NCI-H1436 treated with DMSO at 0.1 percent for 48 hours (cell line): ENCODE results near the gene TMEM200A.

Experiments
- DNase-seq: peaks from one replicate; lab custom pipeline; 2025; lab: John Stamatoyannopoulos, UW

Gene TMEM200A

DNA sequence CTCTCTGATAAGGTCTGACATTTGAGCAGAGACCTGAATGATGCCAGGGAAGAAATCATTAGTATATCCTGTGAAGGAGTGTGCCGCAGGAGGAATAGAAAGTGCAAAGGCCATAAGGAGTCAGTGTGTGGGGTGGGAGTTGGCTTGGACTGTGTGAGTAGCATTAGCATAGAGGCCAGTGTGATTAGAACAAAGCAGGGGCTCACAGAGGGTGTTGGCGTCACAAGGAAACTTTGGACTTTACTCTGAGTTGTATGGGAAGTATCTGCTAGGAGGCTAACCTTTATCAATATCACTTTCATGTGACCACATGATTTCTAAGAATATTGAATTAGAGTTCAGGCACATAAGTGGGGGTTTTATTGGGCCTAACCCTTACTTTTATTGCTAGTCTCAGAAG is 12.1 kb downstream of the TMEM200A start:
- no peak for DNase-seq

- DNase-seq: no peak
These were observed 13.4 kb downstream of the TMEM200A start for GRCh38 chr6:130379223-130379622.

- no peak for DNase-seq
These were observed 15.2 kb downstream of the TMEM200A start for GRCh38 chr6:130381012-130381411.

GRCh38 chr6:130381459-130382380 is 15.9 kb downstream of the TMEM200A start:
- DNase-seq: no peak

DNA sequence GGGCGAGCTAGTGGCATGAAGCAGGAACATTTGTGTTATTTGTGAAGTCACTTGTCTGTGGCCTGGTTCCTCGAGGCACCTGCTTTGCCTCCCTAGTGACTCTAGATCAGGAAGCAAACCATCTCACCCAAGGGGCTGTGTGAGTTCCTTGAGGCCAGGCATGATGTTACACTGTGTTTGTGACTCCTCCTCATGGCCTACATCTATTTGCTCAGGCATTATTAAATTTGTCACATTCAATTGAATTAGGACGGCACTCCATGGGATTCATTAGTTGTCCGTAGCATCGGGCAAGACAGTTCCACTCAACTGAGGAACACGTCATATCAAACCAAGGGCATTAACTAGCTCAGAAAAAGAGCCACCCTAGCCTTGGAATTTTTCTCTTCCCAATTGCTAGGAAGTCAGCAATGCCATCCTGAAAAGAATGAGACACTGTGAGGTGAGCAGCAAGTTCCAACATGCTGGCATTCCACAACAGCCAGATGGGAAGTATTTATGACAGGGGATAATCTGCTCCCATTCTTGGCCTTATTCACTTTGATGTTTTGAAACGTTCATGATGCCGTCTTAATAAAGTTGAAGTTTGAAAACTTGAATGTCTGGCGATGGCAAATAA is 17.2 kb downstream of the TMEM200A start:
- no peak for DNase-seq

- no peak for DNase-seq
These were observed 19.4 kb downstream of the TMEM200A start for GRCh38 chr6:130385064-130385695.

- DNase-seq: no peak
These were observed 23.3 kb downstream of the TMEM200A start for GRCh38 chr6:130389142-130389541.

- DNase-seq: no peak
These were observed 25.1 kb downstream of the TMEM200A start for GRCh38 chr6:130390890-130391289.

GRCh38 chr6:130393306-130393705 is 27.5 kb downstream of the TMEM200A start:
- DNase-seq: no peak

DNA sequence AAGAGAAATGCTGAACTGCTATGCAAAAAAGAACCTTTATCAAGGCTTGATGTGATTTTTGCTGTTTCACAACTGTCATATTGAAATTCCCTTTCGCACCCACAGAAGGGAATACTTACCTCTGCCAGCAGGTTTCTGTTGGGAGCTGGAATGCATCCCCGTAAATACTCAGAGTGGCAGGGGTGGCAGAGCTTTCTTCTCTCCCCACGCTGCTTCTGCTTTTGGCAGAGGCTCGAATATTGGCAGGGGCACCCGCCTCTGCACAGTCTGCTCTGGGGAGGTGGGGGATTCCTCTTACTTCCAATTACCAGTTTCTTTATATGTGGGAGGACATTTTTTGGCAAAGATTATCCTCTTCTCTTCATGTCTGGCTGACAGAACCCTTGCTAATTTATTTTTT is 28.4 kb downstream of the TMEM200A start:
- no peak for DNase-seq

GRCh38 chr6:130395164-130395563 is 29.3 kb downstream of the TMEM200A start:
- DNase-seq: no peak

- no peak for DNase-seq
These were observed 30.9 kb downstream of the TMEM200A start for GRCh38 chr6:130396722-130397121.

GRCh38 chr6:130405549-130405948 is 39.7 kb downstream of the TMEM200A start:
- DNase-seq: no peak

GRCh38 chr6:130407032-130407431 is 41.2 kb downstream of the TMEM200A start:
- DNase-seq: no peak

DNA sequence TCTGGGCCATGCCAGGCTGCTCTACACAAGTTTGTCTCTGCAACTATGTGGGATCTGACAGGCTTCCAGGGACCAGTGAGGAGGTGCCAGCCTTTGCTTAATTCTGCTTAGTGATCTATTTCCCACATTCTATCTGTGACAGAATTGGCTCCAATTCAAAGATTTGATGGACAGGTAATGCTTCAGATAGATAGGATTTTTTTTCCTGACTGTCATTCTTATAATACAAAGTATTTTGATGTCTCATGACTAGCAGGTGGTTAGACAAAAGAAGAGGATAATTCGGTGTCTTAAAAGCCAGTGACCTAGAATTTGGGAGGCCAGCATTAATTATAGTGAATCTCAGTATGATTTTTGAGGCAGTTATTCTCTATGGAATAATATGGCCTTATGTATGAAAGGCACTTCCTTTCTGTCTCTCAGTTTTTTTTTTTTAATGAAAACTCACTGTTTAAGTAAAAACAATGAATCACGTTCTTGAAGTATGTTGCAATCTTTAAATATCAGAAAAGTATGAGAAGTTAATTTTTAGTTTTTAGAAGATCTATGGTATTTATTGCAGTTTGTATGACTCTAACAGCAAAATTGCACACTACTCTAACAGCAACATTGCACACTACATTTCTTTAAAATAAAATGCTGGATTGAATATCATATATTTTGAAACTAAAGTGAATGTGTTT is 43.7 kb downstream of the TMEM200A start:
- no peak for DNase-seq

GRCh38 chr6:130411481-130411880 is 45.7 kb downstream of the TMEM200A start:
- DNase-seq: no peak

GRCh38 chr6:130412556-130413290 is 46.9 kb downstream of the TMEM200A start:
- DNase-seq: no peak

DNA sequence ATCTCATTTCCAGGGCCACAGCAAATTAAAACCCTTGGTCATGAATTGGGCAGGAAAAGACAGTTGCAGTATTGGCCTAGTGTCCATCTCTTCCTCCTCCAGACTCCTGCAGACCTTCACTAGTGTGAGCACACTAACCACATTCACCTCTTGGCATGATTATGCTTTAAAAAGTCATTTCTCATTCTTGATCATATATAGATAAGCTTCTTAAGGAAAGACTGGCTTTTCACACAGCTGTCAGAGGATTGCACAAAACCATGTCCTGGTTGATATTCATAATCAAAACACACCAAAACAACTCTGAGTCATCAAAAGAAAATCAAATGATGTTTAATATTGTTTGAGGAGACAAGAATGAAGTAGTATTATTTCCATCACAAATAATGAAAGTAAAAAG is 52.1 kb downstream of the TMEM200A start:
- DNase-seq: no peak

- no peak for DNase-seq
These were observed 55.1 kb downstream of the TMEM200A start for GRCh38 chr6:130420911-130421310.

DNA sequence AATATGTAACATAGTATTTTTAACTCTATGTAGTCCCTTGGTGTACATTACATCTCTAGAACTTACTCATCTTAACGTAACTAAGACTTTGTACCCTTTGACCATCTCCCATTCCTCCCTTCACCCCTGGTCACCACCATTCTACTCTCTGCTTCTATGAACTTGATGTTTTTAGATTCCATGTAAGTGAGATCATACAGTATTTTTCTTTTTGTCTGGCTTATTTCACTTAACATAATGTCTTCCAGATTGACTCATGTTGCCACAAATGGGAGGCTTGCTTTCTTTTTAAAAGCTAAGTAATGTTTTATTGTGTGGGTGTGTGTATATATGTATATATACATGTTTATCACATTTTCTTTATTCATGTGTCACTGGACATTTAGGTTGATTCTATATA is 55.8 kb downstream of the TMEM200A start:
- no peak for DNase-seq

DNA sequence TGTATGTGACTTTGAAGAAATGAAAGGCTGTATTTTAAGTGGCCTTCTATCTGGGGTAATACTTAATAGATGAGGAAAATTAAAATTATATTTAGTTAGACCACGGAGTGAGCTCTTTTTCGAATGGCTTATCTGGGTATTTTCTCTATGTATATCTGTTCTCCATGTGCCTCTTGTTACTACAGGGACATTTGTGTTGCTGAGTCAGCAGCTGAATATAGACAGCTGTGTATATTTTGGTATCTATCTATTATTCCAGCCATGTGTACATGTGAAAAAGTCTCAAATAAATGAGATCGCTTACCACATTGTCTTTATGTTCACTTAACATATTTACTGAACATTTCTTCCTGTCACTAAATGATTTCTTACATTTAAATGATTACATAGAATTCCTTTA is 57.2 kb downstream of the TMEM200A start:
- DNase-seq: no peak

DNA sequence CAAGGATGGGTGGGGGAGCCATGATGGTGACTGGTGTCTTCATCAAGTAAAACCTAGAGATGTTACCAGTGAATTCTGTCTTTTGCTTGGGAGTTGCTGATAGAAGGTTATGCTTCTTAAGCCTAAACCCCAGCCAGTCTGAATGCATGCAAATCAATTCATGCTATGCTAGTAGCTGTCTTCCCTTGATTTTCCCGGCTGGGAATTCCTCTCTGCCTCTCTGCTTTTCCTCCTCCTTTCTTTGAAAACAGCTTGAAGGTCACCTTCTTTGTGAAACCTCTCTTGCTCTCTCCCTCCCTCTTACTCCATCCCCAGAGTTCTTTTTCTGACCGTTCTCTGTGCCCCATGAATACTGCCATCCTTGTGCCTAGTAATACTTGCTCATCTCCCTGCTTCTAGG is 58.9 kb downstream of the TMEM200A start:
- DNase-seq: no peak
